ENCODE data around the gene SLC9A3. TPM values are rescaled to one million over a fixed set of nuclear protein-coding genes. Genes with fewer than 3 reads are reported as not detected.

SLC9A3 gene
- total RNA-seq, 1 experiment from 2014 or later = 1.5 TPM

GRCh38 chr5:540071-540905 lies 16.0 kb upstream of the SLC9A3 start (continued):
- TF ChIP-seq, protein P1, sequence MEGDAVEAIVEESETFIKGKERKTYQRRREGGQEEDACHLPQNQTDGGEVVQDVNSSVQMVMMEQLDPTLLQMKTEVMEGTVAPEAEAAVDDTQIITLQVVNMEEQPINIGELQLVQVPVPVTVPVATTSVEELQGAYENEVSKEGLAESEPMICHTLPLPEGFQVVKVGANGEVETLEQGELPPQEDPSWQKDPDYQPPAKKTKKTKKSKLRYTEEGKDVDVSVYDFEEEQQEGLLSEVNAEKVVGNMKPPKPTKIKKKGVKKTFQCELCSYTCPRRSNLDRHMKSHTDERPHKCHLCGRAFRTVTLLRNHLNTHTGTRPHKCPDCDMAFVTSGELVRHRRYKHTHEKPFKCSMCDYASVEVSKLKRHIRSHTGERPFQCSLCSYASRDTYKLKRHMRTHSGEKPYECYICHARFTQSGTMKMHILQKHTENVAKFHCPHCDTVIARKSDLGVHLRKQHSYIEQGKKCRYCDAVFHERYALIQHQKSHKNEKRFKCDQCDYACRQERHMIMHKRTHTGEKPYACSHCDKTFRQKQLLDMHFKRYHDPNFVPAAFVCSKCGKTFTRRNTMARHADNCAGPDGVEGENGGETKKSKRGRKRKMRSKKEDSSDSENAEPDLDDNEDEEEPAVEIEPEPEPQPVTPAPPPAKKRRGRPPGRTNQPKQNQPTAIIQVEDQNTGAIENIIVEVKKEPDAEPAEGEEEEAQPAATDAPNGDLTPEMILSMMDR (IDR thresholded peaks at IDR 0.05 in 2 of 3, conservative IDR thresholded peaks at IDR 0.05 in 1 of 3; ENCODE audit: borderline replicate concordance in 1 of 3, insufficient read depth in 1 of 3, low read depth in 2 of 3, low read length in 2 of 3) = no peak
- TF ChIP-seq ZNF274 (IDR thresholded peaks at IDR 0.05; ENCODE audit: low read depth, low read length) (no peak), EGR1 (IDR thresholded peaks at IDR 0.05; ENCODE audit: low read depth) (no peak), REST (IDR thresholded peaks at IDR 0.05; ENCODE audit: low read depth) (no peak), YY1 (IDR thresholded peaks at IDR 0.05; ENCODE audit: extremely low read depth, insufficient replicate concordance, low read depth, low read length) (no peak), POLR2A (IDR thresholded peaks at IDR 0.05; ENCODE audit: borderline replicate concordance, extremely low read depth, insufficient read depth, insufficient read length) (no peak), SRF (IDR thresholded peaks at IDR 0.05; ENCODE audit: low read depth) (no peak), ZFX (IDR thresholded peaks at IDR 0.05) (no peak), TCF7L2 (IDR thresholded peaks at IDR 0.05; ENCODE audit: borderline replicate concordance, extremely low read depth, insufficient read depth, insufficient read length) (no peak)
- TF ChIP-seq, protein P2, sequence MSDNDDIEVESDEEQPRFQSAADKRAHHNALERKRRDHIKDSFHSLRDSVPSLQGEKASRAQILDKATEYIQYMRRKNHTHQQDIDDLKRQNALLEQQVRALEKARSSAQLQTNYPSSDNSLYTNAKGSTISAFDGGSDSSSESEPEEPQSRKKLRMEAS (IDR thresholded peaks at IDR 0.05) = no peak
